ENCODE measurements around the gene LGR4. TPM values are rescaled to one million over a fixed set of nuclear protein-coding genes. Genes with fewer than 3 reads are reported as not detected.

Gene LGR4
- total RNA-seq, 1 donor from 2014 or later: 39.6 TPM

- TF ChIP-seq CTCF (conservative IDR thresholded peaks at IDR 0.05): no peak
- no peak for DNase-seq (ENCODE audit: extremely low spot score, unreplicated experiment)
- no peaks in the 10 kb centered on the region for H3K9me3 Mint-ChIP-seq
- no peak overlapping the region for H3K27ac Mint-ChIP-seq
- H3K4me3 Mint-ChIP-seq: no peak overlapping the region
- no peaks in the 10 kb centered on the region for H3K27me3 Mint-ChIP-seq
- peaks cover 18% of the 10 kb centered on the region for H3K4me1 Mint-ChIP-seq (ENCODE audit: unreplicated experiment)
- peaks cover 3% of the 10 kb centered on the region for H3K36me3 Mint-ChIP-seq
These were observed 69.4 kb downstream of the LGR4 start for GRCh38 chr11:27403195-27403594.

GRCh38 chr11:27402450-27402849, 70.1 kb downstream of the LGR4 start:
- no peak for DNase-seq (ENCODE audit: extremely low spot score, unreplicated experiment)
- H3K4me3 Mint-ChIP-seq: no peak overlapping the region
- H3K27ac Mint-ChIP-seq: no peak overlapping the region

GRCh38 chr11:27401833-27402316, 70.7 kb downstream of the LGR4 start:
- Mint-ChIP-seq H3K27ac (peak overlapping the region; percentile 83), H3K4me1 (ENCODE audit: unreplicated experiment) (peaks cover 31% of the 10 kb centered on the region), H3K27me3 (no peaks in the 10 kb centered on the region), H3K4me3 (peak overlapping the region; percentile 26), H3K9me3 (no peaks in the 10 kb centered on the region), H3K36me3 (peaks cover 3% of the 10 kb centered on the region)
- no peak for TF ChIP-seq CTCF (conservative IDR thresholded peaks at IDR 0.05)
- no peak for DNase-seq (ENCODE audit: extremely low spot score, unreplicated experiment)

More at GRCh38 chr11:27402450-27402849, 70.1 kb downstream of the LGR4 start:
- Mint-ChIP-seq H3K36me3 (peaks cover 3% of the 10 kb centered on the region), H3K4me1 (ENCODE audit: unreplicated experiment) (peaks cover 25% of the 10 kb centered on the region), H3K9me3 (no peaks in the 10 kb centered on the region), H3K27me3 (no peaks in the 10 kb centered on the region)
- TF ChIP-seq CTCF (conservative IDR thresholded peaks at IDR 0.05): no peak

- TF ChIP-seq CTCF (conservative IDR thresholded peaks at IDR 0.05): no peak
- peaks cover 32% of the 10 kb centered on the region for H3K4me1 Mint-ChIP-seq (ENCODE audit: unreplicated experiment)
- no peaks in the 10 kb centered on the region for H3K27me3 Mint-ChIP-seq
- H3K9me3 Mint-ChIP-seq: no peaks in the 10 kb centered on the region
- DNase-seq (ENCODE audit: extremely low spot score, unreplicated experiment): no peak
- H3K4me3 Mint-ChIP-seq: peak overlapping the region; percentile 27
- peaks cover 3% of the 10 kb centered on the region for H3K36me3 Mint-ChIP-seq
- peak overlapping the region; percentile 83 for H3K27ac Mint-ChIP-seq
These were observed 71.2 kb downstream of the LGR4 start for GRCh38 chr11:27401280-27401832.

GRCh38 chr11:27398400-27398770, 74.2 kb downstream of the LGR4 start:
- no peak for DNase-seq (ENCODE audit: extremely low spot score, unreplicated experiment)
- peak overlapping the region; percentile 52 for H3K27ac Mint-ChIP-seq

More at GRCh38 chr11:27398400-27398770, 74.2 kb downstream of the LGR4 start:
- Mint-ChIP-seq H3K36me3 (peaks cover 3% of the 10 kb centered on the region), H3K9me3 (no peaks in the 10 kb centered on the region), H3K4me3 (peak overlapping the region; percentile 39), H3K4me1 (ENCODE audit: unreplicated experiment) (peaks cover 50% of the 10 kb centered on the region), H3K27me3 (no peaks in the 10 kb centered on the region)
- no peak for TF ChIP-seq CTCF (conservative IDR thresholded peaks at IDR 0.05)

Data from type B pancreatic cell (in vitro differentiated cells).